Ramos (cell line): ENCODE data around the gene MAFG.

Experiments
- in situ Hi-C: fragments of 300-500 bp; cut with MboI; formaldehyde crosslinking; loops from one replicate; pipeline ENCODE4 v1.14.3; 2022; ENCODE audit warnings: low sequenced_read_pairs; ENCODE audit not compliant: unreplicated experiment

MAFG gene

DNA sequence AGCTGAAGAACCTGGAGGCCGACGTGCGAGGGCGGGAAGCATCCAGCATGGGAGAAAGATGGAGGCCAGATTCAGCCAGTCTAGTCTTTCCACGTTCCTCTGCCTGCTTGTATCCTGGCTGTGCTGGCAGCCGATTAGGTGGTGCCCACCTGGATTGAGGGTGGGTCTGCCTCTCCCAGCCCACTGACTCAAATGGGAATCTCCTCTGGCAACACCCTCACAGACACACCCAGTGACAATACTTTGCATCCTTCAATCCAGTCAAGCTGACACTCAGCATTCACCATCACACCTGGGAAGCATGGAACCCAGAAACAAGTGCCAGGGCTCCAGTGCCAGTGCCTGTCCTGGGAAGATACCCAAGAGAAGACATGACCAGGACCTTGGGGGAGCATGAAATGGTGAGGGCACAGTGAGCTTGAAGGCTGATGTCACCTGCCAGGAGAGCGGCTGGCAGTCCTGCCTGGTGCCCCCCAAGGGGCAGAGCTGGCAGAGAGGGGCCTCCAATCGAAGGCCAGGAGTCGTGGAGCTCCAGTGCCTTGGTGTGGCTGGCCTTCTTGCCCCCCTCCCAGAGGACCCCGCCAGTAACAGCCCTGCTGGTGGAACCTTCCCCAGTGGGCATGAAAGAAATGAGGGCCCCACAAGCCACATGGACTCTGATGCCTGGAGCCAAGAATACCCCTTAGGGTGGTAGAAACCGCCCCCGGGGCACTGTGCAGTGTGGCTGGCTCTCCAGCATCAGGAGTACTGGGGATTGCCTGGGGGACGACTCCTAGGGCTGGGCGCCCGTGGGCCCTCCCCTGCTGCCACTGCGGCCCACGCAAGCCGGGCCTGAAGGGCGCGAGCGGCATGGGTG is 26.1 kb downstream of the MAFG start:
- in situ Hi-C loops, result no loop called here

DNA sequence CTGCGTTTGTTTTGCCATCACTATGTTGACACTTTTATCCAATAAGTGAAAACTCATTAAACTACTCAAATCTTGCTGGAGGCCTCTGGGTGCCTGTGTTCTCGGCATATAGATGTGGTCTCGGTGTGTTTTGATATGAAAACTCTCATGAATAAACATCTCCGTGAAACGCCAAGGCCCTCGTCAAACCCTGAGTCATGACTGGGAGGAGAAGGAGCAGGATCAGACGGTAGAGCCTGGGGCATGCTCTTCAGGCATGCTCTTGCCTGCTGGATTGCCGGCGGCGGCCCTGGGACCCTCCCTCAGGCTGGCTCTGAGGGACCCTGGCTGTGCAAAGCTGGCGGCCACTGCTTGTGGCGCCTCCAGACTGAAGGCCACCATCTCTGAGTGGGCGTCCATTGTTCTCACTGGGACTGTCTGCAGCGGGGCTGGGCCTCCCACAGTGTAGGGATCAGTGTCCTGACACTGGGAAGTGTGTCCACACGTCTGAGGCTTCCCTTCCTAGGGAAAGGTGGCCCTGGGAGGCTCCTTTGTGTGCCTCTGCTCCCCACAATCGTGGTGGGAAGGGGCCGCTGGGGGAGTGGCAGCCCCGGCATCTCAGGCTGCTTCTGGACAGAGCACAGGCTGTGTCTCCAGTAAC is 27.2 kb downstream of the MAFG start:
- in situ Hi-C loops, result no loop called here

DNA sequence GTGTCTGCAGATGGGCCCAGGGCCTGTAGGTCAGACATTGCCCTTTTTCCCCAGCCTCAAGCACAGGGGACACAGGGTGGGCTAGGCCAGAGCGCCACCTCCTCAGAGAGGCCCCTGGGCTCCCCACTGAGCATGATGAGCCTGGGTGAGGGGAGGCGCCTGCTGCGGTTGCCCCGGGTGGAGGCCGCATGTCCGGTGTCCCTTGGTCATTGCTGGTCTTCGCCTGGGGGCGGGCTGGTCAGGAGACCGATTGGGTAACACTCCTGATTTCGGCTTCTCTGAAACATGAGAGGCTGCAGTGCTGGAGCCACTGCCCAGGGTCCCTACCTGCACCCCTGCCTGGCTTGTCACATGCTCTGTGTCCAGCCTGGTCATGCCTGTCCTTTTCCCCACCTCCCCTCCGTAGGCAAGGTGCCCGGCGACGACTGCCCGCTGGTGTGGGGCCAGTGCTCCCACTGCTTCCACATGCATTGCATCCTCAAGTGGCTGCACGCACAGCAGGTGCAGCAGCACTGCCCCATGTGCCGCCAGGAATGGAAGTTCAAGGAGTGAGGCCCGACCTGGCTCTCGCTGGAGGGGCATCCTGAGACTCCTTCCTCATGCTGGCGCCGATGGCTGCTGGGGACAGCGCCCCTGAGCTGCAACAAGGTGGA is 27.9 kb downstream of the MAFG start:
- in situ Hi-C loops, result no loop called here

DNA sequence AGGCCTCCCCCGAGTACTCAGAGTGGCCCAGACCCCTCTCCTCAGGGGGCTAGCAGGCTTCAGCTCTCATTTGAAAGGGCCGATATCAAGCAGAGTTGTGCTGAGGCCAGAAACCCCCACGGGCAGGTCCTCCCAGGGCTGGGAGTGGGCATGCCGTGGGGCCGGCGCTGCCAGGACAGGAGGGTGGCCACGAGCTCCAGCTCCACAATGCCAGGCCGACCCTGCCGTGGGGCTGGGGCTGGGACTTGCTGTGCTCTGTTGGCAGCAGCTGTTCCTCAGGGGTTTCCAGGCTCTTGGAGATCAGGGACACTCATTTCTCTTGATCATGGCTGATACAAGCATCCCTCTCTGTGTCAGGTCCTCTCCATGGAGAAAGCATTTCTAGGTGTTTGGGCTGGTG is 28.6 kb downstream of the MAFG start:
- in situ Hi-C loops, result no loop called here

- in situ Hi-C loops, result no loop called here
Observed at GRCh38 chr17:81898029-81898866, 29.3 kb downstream of the MAFG start.

- in situ Hi-C loops, result no loop called here
Observed at GRCh38 chr17:81895400-81895799, 32.1 kb downstream of the MAFG start.

- in situ Hi-C loops, result no loop called here
Observed at GRCh38 chr17:81891303-81891552, 36.3 kb downstream of the MAFG start.

DNA sequence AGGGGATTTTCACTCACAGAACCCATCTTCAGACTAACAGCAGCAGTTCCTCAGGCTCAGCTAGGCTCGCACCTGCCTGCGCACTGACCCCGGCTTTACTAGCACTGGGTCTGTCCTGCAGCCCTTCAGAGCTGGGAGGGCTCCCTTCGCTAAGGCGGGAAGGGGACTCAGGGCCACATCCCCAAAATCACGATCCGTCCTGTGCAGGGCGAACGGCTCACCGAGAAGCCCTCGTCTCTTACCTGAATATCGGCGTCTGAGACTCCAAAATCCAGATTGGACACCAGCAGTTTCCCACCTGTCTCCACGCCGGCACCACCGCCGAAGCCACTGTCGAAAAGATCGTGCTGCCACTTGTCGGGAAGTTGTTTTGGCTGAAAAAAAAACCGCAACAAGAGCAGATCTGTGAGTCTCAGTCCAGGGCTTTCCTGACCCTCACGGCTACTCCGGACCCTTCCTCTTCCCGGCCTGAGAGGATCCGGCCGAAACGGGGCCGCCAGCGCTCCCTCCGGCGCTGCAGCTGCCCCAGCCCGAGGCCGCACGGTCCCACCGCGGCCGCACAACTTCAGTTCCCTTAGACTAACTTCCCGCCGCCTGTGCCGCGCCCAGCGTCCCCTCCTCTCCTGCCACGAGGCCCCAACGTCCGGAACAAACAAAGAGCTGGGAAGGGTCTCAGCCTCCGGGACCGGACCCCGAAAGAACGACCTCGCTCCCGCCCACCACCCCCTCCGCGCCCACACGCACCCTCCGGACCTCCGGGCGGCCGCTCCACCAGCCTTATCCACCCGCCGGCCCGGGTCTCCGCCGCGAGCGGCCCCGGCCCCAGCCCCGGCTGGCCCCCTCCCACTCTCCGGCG is 36.9 kb downstream of the MAFG start:
- in situ Hi-C loops, result no loop called here

DNA sequence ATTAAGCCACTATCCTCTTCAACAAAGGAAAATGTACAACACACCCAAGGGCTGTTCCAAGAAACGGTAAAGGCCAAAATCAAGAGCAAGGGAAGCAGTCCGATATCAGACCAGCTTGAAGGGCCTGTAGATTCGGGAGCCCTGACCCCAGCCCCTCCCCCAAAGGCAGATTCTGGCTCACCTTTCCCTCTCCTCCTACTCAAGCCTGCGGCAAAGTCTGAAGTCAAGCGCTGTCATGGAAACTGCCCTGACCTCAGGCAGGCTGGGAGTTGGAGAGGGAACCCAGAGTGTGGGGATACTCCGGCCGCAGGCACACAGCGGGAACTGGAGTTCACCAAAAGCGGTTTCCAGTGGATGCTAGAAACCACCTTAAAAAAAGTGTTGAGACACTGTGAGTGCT is 37.9 kb downstream of the MAFG start:
- in situ Hi-C loops, result no loop called here

GRCh38 chr17:81888988-81889595 is 38.4 kb downstream of the MAFG start:
- in situ Hi-C loops, result no loop called here

DNA sequence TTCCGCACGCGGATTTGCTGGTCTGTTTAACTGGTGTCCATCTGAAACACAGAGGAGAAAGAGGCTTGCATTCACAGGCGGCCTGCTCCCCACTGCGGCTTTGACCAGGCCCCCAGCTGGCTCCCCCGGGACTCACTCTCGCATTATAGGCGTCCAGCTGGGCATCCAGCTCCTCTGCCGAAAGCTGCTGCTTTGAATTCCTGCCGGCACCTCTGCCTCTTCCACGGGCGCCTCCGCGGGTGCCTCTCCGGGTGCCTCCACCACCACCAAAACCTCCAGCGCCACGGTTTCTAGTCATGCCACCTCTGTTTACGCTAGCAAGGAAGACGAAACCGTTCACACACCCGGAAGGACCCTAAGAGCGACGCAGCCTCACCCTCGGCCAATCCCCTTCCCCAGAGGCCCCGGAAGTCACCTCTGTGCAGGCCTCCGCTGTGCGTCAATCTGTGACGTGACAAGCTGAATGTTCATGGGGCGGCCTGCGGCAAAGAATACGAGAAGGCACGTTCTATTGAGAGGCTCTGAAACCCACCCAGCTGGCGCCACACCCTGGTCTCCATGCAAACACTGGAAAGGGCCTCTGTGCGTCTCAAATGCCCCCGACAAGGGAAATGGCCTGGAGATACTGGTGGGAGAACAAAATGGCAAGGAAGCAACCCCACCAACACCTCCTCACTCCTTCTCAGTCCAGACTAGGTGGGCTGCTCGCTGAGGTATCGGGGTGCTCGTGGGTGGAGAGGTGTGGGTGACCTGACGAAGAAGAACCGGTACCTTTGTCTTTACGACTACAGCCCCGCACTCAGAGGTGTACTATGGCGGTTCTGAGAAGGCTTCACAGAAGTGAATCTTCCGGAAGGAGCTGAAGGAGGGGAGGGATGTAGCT is 39.2 kb downstream of the MAFG start:
- in situ Hi-C loops, result no loop called here

DNA sequence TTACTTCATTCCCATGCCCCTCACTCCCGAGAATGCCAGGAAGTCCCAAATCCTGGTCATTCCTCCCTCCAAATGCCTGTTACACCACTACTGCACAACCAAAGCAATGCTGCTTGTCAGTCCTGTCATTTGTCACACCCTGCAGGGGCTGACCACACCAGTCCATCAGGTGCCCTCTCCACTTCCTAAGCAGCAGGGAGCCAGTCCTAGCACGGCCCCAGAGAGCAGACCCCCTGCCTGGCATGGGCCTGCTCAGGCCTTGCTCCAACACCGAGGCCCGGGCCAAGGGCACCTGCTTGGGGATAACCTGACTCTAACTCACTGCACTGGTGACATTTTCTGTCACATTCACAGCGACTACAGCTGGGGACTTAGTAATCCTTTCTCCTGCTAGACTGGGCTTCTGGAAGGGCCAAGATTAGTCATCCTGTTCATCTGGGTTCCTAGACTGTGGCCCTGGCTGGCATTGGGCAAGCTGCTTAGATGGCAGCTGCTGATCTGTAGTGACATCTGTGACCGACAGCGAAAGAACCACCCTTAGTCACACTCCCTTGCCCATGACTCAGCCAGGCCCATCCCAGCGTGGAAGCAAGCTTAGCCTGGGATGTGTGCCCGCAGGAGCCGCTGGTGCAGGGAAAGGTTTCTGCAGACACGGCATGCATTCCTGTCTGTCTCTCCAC is 41.5 kb downstream of the MAFG start:
- in situ Hi-C loops, result no loop called here

DNA sequence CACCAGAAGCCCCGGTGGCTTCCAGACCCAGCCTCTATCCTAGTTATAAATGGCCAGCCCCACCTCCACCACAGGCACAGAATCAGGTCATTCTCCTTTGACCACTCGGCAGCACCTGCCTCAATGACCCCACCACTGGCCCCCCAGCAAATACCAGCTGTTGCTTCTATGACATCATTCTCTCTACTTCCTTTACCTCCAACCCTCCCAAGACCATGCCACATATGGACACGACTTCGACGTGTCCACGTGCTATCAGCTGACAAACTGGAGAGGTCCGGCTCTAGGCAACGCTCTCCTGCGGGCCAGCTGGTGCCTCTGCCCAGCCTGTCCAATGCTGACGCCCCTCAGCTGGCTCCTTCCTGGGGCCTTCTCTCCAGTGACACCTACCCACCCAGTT is 42.1 kb downstream of the MAFG start:
- in situ Hi-C loops, result no loop called here

GRCh38 chr17:81884968-81885367 is 42.6 kb downstream of the MAFG start:
- in situ Hi-C loops, result no loop called here

DNA sequence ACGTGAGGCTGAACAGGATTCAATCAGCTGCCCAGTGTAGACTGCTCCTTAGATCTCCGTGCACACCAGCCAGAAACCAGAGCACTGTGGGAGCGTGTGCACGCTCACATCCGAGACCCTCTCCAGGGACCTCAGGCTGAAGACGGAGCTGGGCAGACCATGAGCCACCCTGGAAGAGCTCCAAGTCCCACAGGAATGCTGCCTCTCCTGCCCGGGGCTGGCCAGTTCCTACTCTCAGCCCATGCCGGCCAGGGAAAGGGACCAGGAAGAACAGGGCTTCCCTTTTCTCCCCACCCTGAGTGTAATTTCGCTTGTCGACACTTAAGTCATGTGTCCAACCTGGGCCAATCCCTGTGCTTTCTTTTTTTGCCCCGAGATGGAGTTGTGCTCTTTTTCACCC is 43.0 kb downstream of the MAFG start:
- in situ Hi-C loops, result no loop called here

- in situ Hi-C loops, result no loop called here
Observed at GRCh38 chr17:81879121-81879520, 48.4 kb downstream of the MAFG start.

GRCh38 chr17:81878294-81878693 is 49.2 kb downstream of the MAFG start:
- in situ Hi-C loops, result no loop called here

- in situ Hi-C loops, result no loop called here
Observed at GRCh38 chr17:81877569-81877968, 50.0 kb downstream of the MAFG start.
